A549 (cell line): ENCODE data around the gene EEF2. TPM values are rescaled to one million over a fixed set of nuclear protein-coding genes. Genes with fewer than 3 reads are reported as not detected.
"Not testable (repeated sequence)": the region's sequence is repeated elsewhere in the genome, so short reads cannot be mapped to it uniquely, and the experiment has no call there.

Experiments used
- ATAC-seq, 2 experiments: fragments of 200-7000 bp in 1 of 2; fragments of >200 bp in 1 of 2; cut with Nextera tagmentation in 1 of 2; cut with Tn5 transposase in 1 of 2; 3 replicates each; pipeline versions ENCODE4 v1.8.0 to v1.9.1; 2018 to 2020; ENCODE audit warnings: mild to moderate bottlenecking in 1 of 2, moderate library complexity in 1 of 2
- CTCF ChIA-PET: fragments of 300-600 bp; sonication (Branson Sonifier 250); formaldehyde crosslinking; extraction: SDS; loops from one replicate; lab custom pipeline; 2021; ENCODE audit warnings: antibody characterized with exemption, inconsistent platforms; lab: Yijun Ruan, JAX
- POLR2A ChIA-PET: fragments of 350-600 bp; formaldehyde crosslinking; extraction: SDS; loops from one replicate; lab custom pipeline; 2021; ENCODE audit warnings: antibody characterized with exemption, inconsistent platforms; lab: Yijun Ruan, JAX
- DNase-seq, 2 experiments: peaks; one replicate each; pipeline versions ENCODE4 v3.0.0 to v3.0.0-alpha.2; 2011 to 2016; ENCODE audit warnings: low read depth in 1 of 2, low spot score in 1 of 2
- FAIRE-seq: peaks from 2 replicates; lab custom pipeline; 2011; peaks lifted over from hg19 to GRCh38; lab: Jason Lieb, UNC
- H3K27ac ChIP-seq, 2 experiments: fragments of >200 bp; sonication (Bioruptor Twin); formaldehyde crosslinking; 3 replicates each; pipeline ENCODE4 v1.5.1; 2016 to 2017
- H3K4me1 ChIP-seq: fragments of >200 bp; sonication (Bioruptor Twin); formaldehyde crosslinking; 3 replicates; pipeline ENCODE4 v1.6.1; 2016
- H3K4me2 ChIP-seq: fragments of >200 bp; sonication (Bioruptor Twin); formaldehyde crosslinking; 3 replicates; pipeline ENCODE4 v1.6.1; 2016
- H3K4me3 ChIP-seq: fragments of >200 bp; sonication (Bioruptor Twin); formaldehyde crosslinking; 3 replicates; pipeline ENCODE4 v1.5.1; 2016
- H3K9me3 ChIP-seq: fragments of >200 bp; sonication (Bioruptor Twin); formaldehyde crosslinking; 3 replicates; pipeline ENCODE4 v1.6.1; 2016
- EHF ChIP-seq: fragments of 250-450 bp; sonication (Bioruptor Pico); IDR thresholded peaks from 2 replicates; pipeline ENCODE4 v1.5.0; 2020; ENCODE audit warnings: mild to moderate bottlenecking
- FOSL2 ChIP-seq, 2 experiments: fragments of 450-650 bp in 1 of 2; fragments of >200 bp in 1 of 2; sonication (Bioruptor Twin) in 1 of 2; formaldehyde crosslinking; IDR thresholded peaks; 2 replicates each; pipeline versions ENCODE4 v1.5.0 to v1.6.1; 2016 to 2020; ENCODE audit warnings: mild to moderate bottlenecking in 1 of 2, moderate library complexity in 1 of 2
- GATA3 ChIP-seq: IDR thresholded peaks from 2 replicates; pipeline ENCODE4 v1.6.1; 2012; ENCODE audit warnings: borderline replicate concordance
- HDAC2 ChIP-seq: fragments of 200-600 bp; sonication (generic); IDR thresholded peaks from 2 replicates; pipeline ENCODE4 v1.6.1; 2016
- HOXA7 ChIP-seq: fragments of 250-450 bp; sonication (Bioruptor Pico); IDR thresholded peaks from 2 replicates; pipeline ENCODE4 v1.5.0; 2020; ENCODE audit warnings: mild to moderate bottlenecking, moderate library complexity
- HOXB5 ChIP-seq: fragments of 250-450 bp; sonication (Bioruptor Pico); IDR thresholded peaks from 2 replicates; pipeline ENCODE4 v1.5.0; 2020; ENCODE audit warnings: mild to moderate bottlenecking, moderate library complexity
- JUN ChIP-seq, 2 experiments: fragments of >200 bp; sonication (Bioruptor Twin); formaldehyde crosslinking; IDR thresholded peaks; 2 replicates in 1 of 2; 3 replicates in 1 of 2; pipeline ENCODE4 v1.6.1; 2016 to 2017
- JUNB ChIP-seq: fragments of >200 bp; sonication (Bioruptor Twin); formaldehyde crosslinking; IDR thresholded peaks from 2 replicates; pipeline ENCODE4 v1.6.1; 2016
- MAFK ChIP-seq: fragments of 450-650 bp; IDR thresholded peaks from 2 replicates; pipeline ENCODE4 v1.6.1; 2014; ENCODE audit not compliant: partially characterized antibody
- NR3C1 ChIP-seq: fragments of >200 bp; sonication (Bioruptor Twin); formaldehyde crosslinking; IDR thresholded peaks from 3 replicates; pipeline ENCODE4 v1.6.1; 2017
- POLR2A ChIP-seq: IDR thresholded peaks from 2 replicates; pipeline ENCODE4 v1.6.1; 2012; ENCODE audit warnings: mild to moderate bottlenecking, low read length
- SMC3 ChIP-seq: fragments of >200 bp; sonication (Bioruptor Twin); formaldehyde crosslinking; IDR thresholded peaks from 3 replicates; pipeline ENCODE4 v1.6.1; 2018; ENCODE audit warnings: inconsistent platforms
- ZFP36 ChIP-seq: fragments of 450-650 bp; IDR thresholded peaks from 2 replicates; pipeline ENCODE4 v1.6.1; 2014; ENCODE audit warnings: borderline replicate concordance; ENCODE audit not compliant: partially characterized antibody
- ZNF302 ChIP-seq: fragments of 250-450 bp; sonication (Bioruptor Pico); IDR thresholded peaks from 2 replicates; pipeline ENCODE4 v1.9.0; 2021; ENCODE audit warnings: inconsistent platforms, mild to moderate bottlenecking, moderate library complexity
- ZSCAN20 ChIP-seq: fragments of 250-450 bp; sonication (Bioruptor Pico); IDR thresholded peaks from 2 replicates; pipeline ENCODE4 v1.8.0; 2022; ENCODE audit warnings: mild to moderate bottlenecking, moderate library complexity
- WGBS: methylation state at CpG from one replicate; pipeline ENCODE4 v1.1.6; 2017; ENCODE audit errors: missing lambda C conversion rate; 5-methylcytosine and 5-hydroxymethylcytosine counted together
- polyA plus RNA-seq, 4 experiments: library from polyadenylated mRNA; depleted of rRNA in 3 of 4; stranded (reverse); fragments of >200 nt; fragmentation: RNase III in 1 of 4; extraction: RNeasy Plus Mini Kit Qiagen cat#74134 plus additional on column Dnase treatment in 1 of 4; gene quantifications; 2 replicates in 3 of 4; 3 replicates in 1 of 4; pipeline ENCODE4 v1.2.3, GENCODE V29; 2011 to 2017
- TF ChIP-seq, protein P1 (sequence below): IDR thresholded peaks from 2 replicates; pipeline ENCODE4 v1.6.1; 2012; ENCODE audit warnings: low read depth, borderline replicate concordance
- TF ChIP-seq, protein P2 (sequence below): IDR thresholded peaks from 2 replicates; pipeline ENCODE4 v1.6.1; 2012
- TF ChIP-seq, protein P3 (sequence below): IDR thresholded peaks from 2 replicates; pipeline ENCODE4 v1.6.1; 2012
- TF ChIP-seq, protein P4 (sequence below): fragments of 200-600 bp; sonication (generic); IDR thresholded peaks from 2 replicates; pipeline ENCODE4 v1.6.1; 2016; ENCODE audit warnings: antibody characterized with exemption, mild to moderate bottlenecking, moderate library complexity
- TF ChIP-seq, protein P5 (sequence below): fragments of 150-350 bp; IDR thresholded peaks from 2 replicates; pipeline ENCODE4 v1.6.1; 2014; ENCODE audit warnings: low read depth, mild to moderate bottlenecking, low read length
- TF ChIP-seq, protein P6 (sequence below): fragments of >200 bp; sonication (Bioruptor Twin); formaldehyde crosslinking; IDR thresholded peaks from 2 replicates; pipeline ENCODE4 v1.6.1; 2016

EEF2 gene
- polyA plus RNA-seq, 2 of the 4 experiments (the other 2 are of a cell fraction): 680 to 971 TPM

DNA sequence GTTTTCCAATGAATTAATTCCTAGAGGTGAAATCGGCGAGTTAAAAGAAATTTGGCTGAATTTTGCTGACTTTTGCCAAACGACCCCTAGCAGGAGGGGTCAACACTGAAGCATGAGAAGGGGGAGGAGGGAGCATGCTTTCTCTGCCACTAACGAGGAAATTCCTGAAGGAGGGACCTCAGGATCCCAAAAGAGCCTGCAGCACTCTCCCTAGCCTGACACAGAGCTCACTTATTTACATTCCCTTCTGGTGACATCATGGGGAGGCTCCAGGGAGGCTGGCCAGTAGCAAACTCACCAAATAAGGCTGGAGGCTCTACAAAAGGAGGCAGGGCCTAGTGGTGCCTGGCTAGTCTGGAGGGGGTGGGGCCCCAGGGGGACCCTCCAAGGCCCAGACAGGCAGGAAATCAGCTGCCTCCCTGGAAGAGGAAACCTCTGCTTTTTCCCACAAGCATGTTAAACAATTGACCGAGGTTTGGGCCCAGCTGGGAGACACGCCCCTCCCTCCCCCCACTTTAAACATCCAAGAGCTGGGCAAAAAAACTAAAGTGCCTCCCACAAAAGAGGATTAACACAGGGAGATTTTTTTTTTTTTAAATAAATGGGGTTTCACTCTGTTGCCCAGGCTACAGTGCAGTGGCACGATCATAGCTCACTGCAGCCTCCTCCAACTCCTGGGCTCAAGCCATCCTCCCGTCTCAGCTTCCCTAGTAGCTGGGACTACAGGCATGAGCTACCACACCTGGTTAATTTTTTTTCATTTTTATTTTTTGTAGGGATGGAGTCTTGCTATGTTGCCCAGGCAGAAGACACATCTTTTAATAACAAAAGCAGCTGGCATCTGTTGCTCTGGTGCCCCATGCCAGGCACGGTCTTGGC, 16.5 kb downstream of the EEF2 start:
- CTCF ChIA-PET: interaction anchor here (0.7 to 4.8 kb wide), 13 partner anchors 11 to 386 kb away, joined by 3 to 16 read pairs (median 3); partner anchors contain the start of gene EEF2
- ATAC-seq (peak; percentile 58 to 79), FAIRE-seq (no peak), DNase-seq (peak; percentile 81 to 97)
- no peak for TF ChIP-seq HOXA7 (CRISPR knock-in tag)
- TF ChIP-seq, protein P1, sequence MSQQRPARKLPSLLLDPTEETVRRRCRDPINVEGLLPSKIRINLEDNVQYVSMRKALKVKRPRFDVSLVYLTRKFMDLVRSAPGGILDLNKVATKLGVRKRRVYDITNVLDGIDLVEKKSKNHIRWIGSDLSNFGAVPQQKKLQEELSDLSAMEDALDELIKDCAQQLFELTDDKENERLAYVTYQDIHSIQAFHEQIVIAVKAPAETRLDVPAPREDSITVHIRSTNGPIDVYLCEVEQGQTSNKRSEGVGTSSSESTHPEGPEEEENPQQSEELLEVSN: no peak
- TF ChIP-seq ZFP36: peak; percentile 86
- TF ChIP-seq GATA3: peak; percentile 26; the same call in 1 of the 2 replicates
- TF ChIP-seq HOXB5: 0 out of 2 replicates have a peak, but pooled peaks have one; percentile 24
- TF ChIP-seq JUN (IDR thresholded peaks at IDR 0.05): peak in 1 of 2 experiments; percentile 24; a peak in 2 of 5 replicates
- TF ChIP-seq, protein P2, sequence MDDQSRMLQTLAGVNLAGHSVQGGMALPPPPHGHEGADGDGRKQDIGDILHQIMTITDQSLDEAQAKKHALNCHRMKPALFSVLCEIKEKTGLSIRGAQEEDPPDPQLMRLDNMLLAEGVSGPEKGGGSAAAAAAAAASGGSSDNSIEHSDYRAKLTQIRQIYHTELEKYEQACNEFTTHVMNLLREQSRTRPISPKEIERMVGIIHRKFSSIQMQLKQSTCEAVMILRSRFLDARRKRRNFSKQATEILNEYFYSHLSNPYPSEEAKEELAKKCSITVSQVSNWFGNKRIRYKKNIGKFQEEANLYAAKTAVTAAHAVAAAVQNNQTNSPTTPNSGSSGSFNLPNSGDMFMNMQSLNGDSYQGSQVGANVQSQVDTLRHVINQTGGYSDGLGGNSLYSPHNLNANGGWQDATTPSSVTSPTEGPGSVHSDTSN: no peak
- TF ChIP-seq MAFK: peak; percentile 35
- TF ChIP-seq FOSL2 (IDR thresholded peaks at IDR 0.05): no peak
- TF ChIP-seq FOSL2 (CRISPR knock-in tag; IDR thresholded peaks at IDR 0.05): peak; percentile 85
- TF ChIP-seq ZSCAN20 (CRISPR knock-in tag): no peak
- TF ChIP-seq, protein P3, sequence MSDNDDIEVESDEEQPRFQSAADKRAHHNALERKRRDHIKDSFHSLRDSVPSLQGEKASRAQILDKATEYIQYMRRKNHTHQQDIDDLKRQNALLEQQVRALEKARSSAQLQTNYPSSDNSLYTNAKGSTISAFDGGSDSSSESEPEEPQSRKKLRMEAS: peak; percentile 54
- TF ChIP-seq SMC3: no peak
- TF ChIP-seq JUNB: 0 out of 2 replicates have a peak, but pooled peaks have one; percentile 15
- WGBS: 19% methylated on average over 9 of the region's 9 CpGs
- peak overlapping the region; percentile 94 for H3K4me2 ChIP-seq
- H3K27ac ChIP-seq: peak overlapping the region; percentile 88 to 98
- peaks cover 23% of the 10 kb centered on the region for H3K4me1 ChIP-seq
- H3K4me3 ChIP-seq: peak overlapping the region; percentile 89
- no peaks in the 10 kb centered on the region for H3K9me3 ChIP-seq
- POLR2A ChIA-PET: interaction anchor here (0.6 to 4.7 kb wide), 4 partner anchors 10 to 150 kb away, joined by 3 to 60 read pairs (median 4); partner anchors contain the start of gene EEF2

DNA sequence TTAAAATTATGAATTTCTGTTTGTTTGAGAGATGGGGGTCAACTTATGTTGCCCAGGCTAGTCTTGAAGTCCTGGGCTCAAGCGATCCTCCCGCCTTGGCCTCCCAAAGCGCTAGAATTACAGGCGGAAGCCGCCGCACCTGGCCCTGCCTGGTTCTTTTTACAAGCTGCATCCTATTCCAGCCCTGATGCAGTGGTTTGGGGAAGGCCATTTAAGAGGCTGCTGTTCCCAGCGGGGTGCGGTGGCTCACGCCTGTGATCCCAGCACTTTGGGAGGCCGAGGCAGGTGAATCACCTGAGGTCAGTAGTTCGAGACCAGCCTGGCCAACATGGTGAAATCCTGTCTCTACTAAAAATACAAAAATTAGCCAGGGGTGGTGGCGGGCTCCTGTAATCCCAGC, 17.3 kb downstream of the EEF2 start:
- 86% methylated on average over 8 of the region's 12 CpGs for WGBS
- POLR2A ChIA-PET: interaction anchor here (4.7 kb wide), 1 partner anchor 16 kb away, joined by 60 read pairs; the partner anchor contains the start of gene EEF2
- DNase-seq, FAIRE-seq, ATAC-seq, H3K9me3 ChIP-seq: not testable (repeated sequence)
- H3K4me3 ChIP-seq: peak overlapping the region; percentile 28; the same call in 1 of the 3 replicates
- peak overlapping the region; percentile 94 for H3K4me2 ChIP-seq
- CTCF ChIA-PET: interaction anchor here (1.0 to 1.5 kb wide), 4 partner anchors 17 to 239 kb away, joined by 3 to 6 read pairs (median 4); partner anchors contain the start of gene EEF2
- H3K4me1 ChIP-seq: peaks cover 23% of the 10 kb centered on the region
- H3K27ac ChIP-seq: peak overlapping the region; percentile 70 to 98

DNA sequence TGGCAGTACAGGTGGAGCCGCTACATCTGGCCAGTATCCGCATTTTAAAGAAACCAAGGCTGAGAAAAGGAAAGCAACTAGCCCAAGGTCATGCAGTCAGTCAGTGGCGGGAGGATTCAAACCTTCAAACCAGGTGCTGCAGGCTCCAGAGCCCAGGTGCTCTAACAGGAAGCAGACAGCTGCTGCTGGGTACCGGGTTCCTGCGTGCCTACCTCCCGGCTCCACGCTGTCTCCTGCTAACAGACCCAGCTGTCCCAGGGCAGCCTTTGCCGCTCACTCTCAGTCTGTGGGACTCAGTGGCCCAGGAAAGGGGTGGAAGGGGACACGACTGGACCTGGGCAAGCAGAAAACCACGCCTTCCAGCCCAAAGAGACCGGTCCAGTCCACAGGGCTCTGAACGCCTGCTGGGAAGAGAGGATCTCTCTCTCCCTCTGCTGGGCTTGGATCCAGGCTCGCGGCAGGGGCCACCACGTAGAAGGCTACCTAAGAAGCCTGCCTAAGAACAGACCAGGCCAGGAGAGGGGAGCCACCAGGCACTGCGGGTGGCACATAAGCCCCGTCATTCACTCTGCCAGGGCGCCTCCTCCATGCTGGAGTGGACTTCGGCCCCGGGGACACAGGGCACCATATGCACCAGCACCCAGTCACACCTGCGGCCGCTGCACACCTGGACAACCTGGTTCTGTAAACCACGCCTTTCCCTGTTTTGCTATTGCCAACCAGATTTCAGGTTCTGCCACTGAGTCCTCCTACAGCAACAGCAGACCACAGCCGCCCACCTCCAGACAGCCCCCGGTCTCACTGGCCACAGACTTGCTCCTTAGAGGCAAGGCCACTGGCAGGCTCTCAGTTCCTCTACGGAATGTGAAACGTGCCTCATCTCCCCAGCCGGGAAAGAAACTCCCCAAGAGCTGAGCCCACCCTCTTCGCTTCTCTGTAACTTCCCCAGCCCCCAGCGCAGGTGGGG, 18.9 kb downstream of the EEF2 start:
- H3K4me3 ChIP-seq: no peak overlapping the region
- no peak overlapping the region for H3K4me2 ChIP-seq
- peaks cover 23% of the 10 kb centered on the region for H3K4me1 ChIP-seq
- ChIA-PET CTCF (interaction anchor here (0.9 to 1.5 kb wide), 3 partner anchors 19 to 145 kb away, joined by 3 to 5 read pairs (median 3); partner anchors contain the start of gene EEF2), POLR2A (no interaction called here)
- no peaks in the 10 kb centered on the region for H3K9me3 ChIP-seq
- FAIRE-seq (no peak), ATAC-seq (no peak), DNase-seq (no peak)
- peak overlapping the region in 1 of 2 experiments; percentile 28; a peak in 1 of 6 replicates for H3K27ac ChIP-seq
- 96% methylated on average over 17 of the region's 30 CpGs for WGBS
- TF ChIP-seq EHF (CRISPR knock-in tag) (no peak), HDAC2 (no peak), POLR2A (no peak), ZNF302 (CRISPR knock-in tag) (no peak), NR3C1 (no peak)
- TF ChIP-seq, protein P4, sequence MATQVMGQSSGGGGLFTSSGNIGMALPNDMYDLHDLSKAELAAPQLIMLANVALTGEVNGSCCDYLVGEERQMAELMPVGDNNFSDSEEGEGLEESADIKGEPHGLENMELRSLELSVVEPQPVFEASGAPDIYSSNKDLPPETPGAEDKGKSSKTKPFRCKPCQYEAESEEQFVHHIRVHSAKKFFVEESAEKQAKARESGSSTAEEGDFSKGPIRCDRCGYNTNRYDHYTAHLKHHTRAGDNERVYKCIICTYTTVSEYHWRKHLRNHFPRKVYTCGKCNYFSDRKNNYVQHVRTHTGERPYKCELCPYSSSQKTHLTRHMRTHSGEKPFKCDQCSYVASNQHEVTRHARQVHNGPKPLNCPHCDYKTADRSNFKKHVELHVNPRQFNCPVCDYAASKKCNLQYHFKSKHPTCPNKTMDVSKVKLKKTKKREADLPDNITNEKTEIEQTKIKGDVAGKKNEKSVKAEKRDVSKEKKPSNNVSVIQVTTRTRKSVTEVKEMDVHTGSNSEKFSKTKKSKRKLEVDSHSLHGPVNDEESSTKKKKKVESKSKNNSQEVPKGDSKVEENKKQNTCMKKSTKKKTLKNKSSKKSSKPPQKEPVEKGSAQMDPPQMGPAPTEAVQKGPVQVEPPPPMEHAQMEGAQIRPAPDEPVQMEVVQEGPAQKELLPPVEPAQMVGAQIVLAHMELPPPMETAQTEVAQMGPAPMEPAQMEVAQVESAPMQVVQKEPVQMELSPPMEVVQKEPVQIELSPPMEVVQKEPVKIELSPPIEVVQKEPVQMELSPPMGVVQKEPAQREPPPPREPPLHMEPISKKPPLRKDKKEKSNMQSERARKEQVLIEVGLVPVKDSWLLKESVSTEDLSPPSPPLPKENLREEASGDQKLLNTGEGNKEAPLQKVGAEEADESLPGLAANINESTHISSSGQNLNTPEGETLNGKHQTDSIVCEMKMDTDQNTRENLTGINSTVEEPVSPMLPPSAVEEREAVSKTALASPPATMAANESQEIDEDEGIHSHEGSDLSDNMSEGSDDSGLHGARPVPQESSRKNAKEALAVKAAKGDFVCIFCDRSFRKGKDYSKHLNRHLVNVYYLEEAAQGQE: no peak
- TF ChIP-seq, protein P5, sequence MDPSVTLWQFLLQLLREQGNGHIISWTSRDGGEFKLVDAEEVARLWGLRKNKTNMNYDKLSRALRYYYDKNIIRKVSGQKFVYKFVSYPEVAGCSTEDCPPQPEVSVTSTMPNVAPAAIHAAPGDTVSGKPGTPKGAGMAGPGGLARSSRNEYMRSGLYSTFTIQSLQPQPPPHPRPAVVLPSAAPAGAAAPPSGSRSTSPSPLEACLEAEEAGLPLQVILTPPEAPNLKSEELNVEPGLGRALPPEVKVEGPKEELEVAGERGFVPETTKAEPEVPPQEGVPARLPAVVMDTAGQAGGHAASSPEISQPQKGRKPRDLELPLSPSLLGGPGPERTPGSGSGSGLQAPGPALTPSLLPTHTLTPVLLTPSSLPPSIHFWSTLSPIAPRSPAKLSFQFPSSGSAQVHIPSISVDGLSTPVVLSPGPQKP: no peak
- TF ChIP-seq, protein P6, sequence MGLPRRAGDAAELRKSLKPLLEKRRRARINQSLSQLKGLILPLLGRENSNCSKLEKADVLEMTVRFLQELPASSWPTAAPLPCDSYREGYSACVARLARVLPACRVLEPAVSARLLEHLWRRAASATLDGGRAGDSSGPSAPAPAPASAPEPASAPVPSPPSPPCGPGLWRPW: no peak
